ENCODE results near the gene KDM8.

- TF ChIP-seq CTCF (IDR thresholded peaks at IDR 0.05) (no peak), POLR2AphosphoS5 (IDR thresholded peaks at IDR 0.05) (no peak)
Measured at GRCh38 chr16:27220120-27220519, 16.8 kb downstream of the KDM8 start.

All from gastroesophageal sphincter (tissue), 3 donors.